Peyer's patch (tissue), 4 donors: ENCODE data around the gene MRPL24. TPM values are rescaled to one million over a fixed set of nuclear protein-coding genes. Genes with fewer than 3 reads are reported as not detected.

Experiments
- DNase-seq, 3 donors: peaks; one replicate each; pipeline ENCODE4 v3.0.0-alpha.2; 2017 to 2019
- H3K27ac ChIP-seq, 4 donors: fragments of 200-600 bp; sonication (generic); one replicate each; pipeline ENCODE4 v1.5.1; 2016 to 2019
- H3K27me3 ChIP-seq, 2 donors: fragments of 200-600 bp; sonication (generic); one replicate each; pipeline ENCODE4 v1.5.1; 2019
- H3K36me3 ChIP-seq, 3 donors: fragments of 200-600 bp; sonication (generic); one replicate each; pipeline ENCODE4 v1.5.1; 2016 to 2019
- H3K4me1 ChIP-seq, 4 donors: fragments of 200-600 bp; sonication (generic); one replicate each; pipeline ENCODE4 v1.5.1; 2016 to 2019
- H3K4me3 ChIP-seq, 4 donors: fragments of 200-600 bp; sonication (generic); 1 replicate in 3 of 4; 2 replicates in 1 of 4; pipeline ENCODE4 v1.5.1; 2016 to 2019; ENCODE audit warnings: mild to moderate bottlenecking in 1 of 4
- H3K9me3 ChIP-seq, 4 donors: fragments of 200-600 bp; sonication (generic); one replicate each; pipeline ENCODE4 v1.5.1; 2016 to 2019; ENCODE audit warnings: mild to moderate bottlenecking in 1 of 4
- POLR2A ChIP-seq, 2 donors: fragments of 450-650 bp; IDR thresholded peaks; one replicate each; pipeline ENCODE4 v1.5.1; 2017; ENCODE audit warnings: antibody characterized with exemption in 2 of 2, mild to moderate bottlenecking in 2 of 2, moderate library complexity in 2 of 2
- total RNA-seq, 4 donors: library from RNA; depleted of rRNA; stranded (reverse); fragments of >200 nt; gene quantifications; one replicate each; pipeline ENCODE4 v1.1.0, GENCODE V29; 2016
- TF ChIP-seq, protein P1 (sequence below), 6 experiments: fragments of 450-650 bp in 4 of 6; fragments of 200-600 bp in 2 of 6; sonication (generic) in 1 of 6; IDR thresholded peaks; one replicate each; pipeline ENCODE4 v1.5.1; 2017 to 2019; ENCODE audit warnings: antibody characterized with exemption in 6 of 6, mild to moderate bottlenecking in 3 of 6, moderate library complexity in 1 of 6

Gene MRPL24
- total RNA-seq, 4 donors from 2014 or later: 15.7 to 35.8 (median 22.0) TPM

DNA sequence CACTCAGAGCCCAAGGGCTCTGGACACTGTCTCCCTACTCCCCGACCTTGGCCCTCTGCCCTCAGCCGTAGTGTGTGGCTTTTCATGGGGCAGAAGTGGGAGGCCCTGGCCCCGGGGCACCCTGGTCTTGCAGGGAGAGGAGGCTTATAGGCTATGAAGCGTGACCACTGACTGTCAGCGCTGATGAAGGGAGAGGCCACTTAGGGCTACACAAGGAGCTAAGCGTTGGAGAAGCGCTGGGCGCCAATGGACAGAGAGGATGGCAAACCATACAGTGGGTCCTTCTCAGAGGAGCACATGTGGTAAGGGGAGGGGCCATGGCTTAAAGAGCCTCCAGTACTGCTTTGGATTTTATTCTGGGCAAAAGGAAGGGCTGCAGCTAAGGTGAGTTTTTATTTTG, 43.4 kb downstream of the MRPL24 start:
- H3K4me1 ChIP-seq: peaks cover 0 to 8% (median 0%) of the 10 kb centered on the region in 4 donors
- no peak for DNase-seq
- no peaks in the 10 kb centered on the region for H3K27me3 ChIP-seq
- no peak overlapping the region for H3K27ac ChIP-seq
- H3K9me3 ChIP-seq: no peaks in the 10 kb centered on the region
- H3K36me3 ChIP-seq: no peaks in the 10 kb centered on the region
- TF ChIP-seq, protein P1, sequence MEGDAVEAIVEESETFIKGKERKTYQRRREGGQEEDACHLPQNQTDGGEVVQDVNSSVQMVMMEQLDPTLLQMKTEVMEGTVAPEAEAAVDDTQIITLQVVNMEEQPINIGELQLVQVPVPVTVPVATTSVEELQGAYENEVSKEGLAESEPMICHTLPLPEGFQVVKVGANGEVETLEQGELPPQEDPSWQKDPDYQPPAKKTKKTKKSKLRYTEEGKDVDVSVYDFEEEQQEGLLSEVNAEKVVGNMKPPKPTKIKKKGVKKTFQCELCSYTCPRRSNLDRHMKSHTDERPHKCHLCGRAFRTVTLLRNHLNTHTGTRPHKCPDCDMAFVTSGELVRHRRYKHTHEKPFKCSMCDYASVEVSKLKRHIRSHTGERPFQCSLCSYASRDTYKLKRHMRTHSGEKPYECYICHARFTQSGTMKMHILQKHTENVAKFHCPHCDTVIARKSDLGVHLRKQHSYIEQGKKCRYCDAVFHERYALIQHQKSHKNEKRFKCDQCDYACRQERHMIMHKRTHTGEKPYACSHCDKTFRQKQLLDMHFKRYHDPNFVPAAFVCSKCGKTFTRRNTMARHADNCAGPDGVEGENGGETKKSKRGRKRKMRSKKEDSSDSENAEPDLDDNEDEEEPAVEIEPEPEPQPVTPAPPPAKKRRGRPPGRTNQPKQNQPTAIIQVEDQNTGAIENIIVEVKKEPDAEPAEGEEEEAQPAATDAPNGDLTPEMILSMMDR (IDR thresholded peaks at IDR 0.05): no peak
- TF ChIP-seq POLR2A (IDR thresholded peaks at IDR 0.05): no peak
- H3K4me3 ChIP-seq: no peak overlapping the region

DNA sequence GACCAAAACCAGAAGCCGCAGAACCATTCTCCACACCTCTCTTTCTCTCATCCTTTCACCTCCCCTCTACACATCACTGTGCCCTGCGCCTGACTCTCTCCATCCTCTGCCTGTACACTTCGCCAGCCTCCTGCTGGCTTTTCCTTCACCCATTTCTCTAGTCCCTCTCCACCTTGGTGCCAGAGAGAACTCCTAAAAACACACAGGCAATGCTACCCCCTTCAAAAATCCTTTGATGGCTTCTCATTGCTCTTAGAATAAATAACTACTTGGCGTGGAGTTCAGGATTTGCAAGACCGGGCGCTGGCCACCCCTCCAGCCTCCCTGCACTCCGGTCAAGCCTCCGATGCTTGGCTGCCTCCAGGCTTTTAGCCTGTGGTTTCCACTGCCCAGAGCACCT, 44.1 kb downstream of the MRPL24 start:
- H3K27me3 ChIP-seq: no peaks in the 10 kb centered on the region
- no peaks in the 10 kb centered on the region for H3K9me3 ChIP-seq
- no peak for DNase-seq
- peaks cover 0 to 10% (median 0%) of the 10 kb centered on the region in 4 donors for H3K4me1 ChIP-seq
- no peak overlapping the region for H3K4me3 ChIP-seq
- H3K27ac ChIP-seq: no peak overlapping the region
- no peaks in the 10 kb centered on the region for H3K36me3 ChIP-seq
- TF ChIP-seq POLR2A (IDR thresholded peaks at IDR 0.05): no peak
- TF ChIP-seq, protein P1 (IDR thresholded peaks at IDR 0.05): no peak

GRCh38 chr1:156694690-156694962, 46.3 kb downstream of the MRPL24 start:
- no peak overlapping the region for H3K27ac ChIP-seq
- no peak overlapping the region for H3K4me3 ChIP-seq
- peaks cover 0 to 8% of the 10 kb centered on the region in 2 donors for H3K27me3 ChIP-seq
- peaks cover 0 to 14% (median 0%) of the 10 kb centered on the region in 4 donors for H3K4me1 ChIP-seq
- no peak for DNase-seq
- TF ChIP-seq POLR2A (IDR thresholded peaks at IDR 0.05): no peak
- TF ChIP-seq, protein P1 (IDR thresholded peaks at IDR 0.05): no peak
- no peaks in the 10 kb centered on the region for H3K9me3 ChIP-seq
- no peaks in the 10 kb centered on the region for H3K36me3 ChIP-seq

DNA sequence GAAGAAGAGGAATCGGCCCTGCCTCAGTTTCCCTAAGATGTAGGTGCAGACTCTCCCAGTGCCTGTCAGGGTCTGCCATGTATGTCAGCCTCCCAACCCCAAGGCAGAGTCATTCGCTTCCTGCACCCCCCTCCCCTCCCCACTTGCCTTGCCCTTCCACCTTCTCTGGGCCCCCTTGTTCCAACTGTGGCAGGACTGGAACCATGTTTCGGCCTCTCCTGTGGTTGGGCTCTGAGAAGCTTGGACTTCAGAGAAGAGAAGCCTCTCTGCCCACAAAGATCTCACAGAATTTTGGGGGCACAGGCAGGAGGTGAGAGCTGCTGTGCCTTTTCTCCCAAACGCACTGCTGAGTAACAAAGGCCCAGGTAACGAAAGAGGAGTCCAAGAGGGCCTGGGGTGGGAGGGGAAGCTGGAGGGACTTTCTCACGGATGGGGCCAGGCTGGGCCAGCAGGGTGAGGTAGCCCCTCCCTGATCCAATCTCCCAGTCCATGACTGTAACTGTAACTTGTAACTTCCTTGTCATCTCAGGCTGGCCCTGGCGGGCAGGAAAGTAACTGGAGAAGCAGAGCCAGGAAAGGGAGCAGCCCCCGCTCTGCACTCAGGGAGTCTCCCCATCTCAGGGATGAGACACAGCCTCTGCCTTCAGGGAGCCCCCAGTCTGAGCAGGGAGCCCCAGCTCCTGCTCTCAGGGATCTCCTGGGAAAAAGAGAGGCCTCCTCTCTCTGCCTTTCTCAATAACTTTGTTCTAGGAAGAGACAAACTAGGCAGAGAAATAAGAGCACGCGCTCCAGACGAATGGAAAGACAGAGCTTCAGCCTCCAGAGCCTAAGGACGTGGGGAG, 46.8 kb downstream of the MRPL24 start:
- no peaks in the 10 kb centered on the region for H3K36me3 ChIP-seq
- no peak for TF ChIP-seq POLR2A (IDR thresholded peaks at IDR 0.05)
- TF ChIP-seq, protein P1 (IDR thresholded peaks at IDR 0.05): no peak
- H3K27ac ChIP-seq: no peak overlapping the region
- H3K4me1 ChIP-seq: peaks cover 0 to 18% (median 1%) of the 10 kb centered on the region in 4 donors
- peaks cover 0 to 8% of the 10 kb centered on the region in 2 donors for H3K27me3 ChIP-seq
- no peak for DNase-seq
- H3K9me3 ChIP-seq: no peaks in the 10 kb centered on the region
- no peak overlapping the region for H3K4me3 ChIP-seq

DNA sequence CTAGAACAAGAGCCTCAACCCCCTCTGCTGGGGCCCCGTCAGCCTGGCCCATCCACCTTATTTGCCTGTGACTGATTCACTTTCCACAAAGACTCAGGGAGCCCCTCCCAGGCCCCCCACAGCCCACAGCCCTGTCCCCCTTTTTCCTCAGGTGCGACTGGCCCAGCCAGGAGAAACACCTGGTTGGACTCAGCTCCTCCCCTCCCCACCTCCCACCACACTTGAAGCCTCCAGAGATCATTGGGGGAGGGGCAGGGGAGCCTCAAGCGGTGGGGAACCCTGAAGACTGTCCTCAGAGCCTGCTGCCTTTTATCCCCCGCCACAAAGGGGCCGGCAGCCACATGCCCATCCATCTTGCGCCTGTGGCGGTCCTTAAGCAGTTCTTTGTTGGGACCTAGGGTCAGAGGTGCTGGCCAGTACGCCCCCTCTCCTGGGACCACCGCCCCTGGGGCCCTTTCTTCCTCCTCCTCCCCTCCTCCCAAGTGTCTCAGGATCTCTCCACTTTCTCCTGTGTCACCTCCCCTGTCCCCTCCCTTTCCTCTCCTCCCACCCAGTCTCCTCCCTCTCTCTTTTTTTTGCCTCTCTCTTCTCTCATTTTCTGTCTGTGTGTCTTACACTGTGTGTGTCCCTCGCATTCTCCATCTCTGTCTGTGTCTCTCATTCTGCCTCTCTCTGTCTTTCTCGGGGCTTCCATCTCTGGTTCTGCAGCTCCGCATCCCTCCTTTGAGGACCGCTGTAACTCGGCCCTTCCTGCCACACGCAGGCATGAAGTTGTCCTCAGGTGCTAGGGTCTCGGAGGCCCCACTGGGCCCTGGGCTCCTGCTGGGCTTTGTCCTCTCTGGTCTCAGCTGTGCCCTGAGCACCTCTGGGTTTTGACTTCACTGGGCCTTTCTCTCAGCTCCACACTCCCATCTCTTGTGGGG, 47.7 kb downstream of the MRPL24 start:
- TF ChIP-seq, protein P1 (IDR thresholded peaks at IDR 0.05): no peak
- TF ChIP-seq POLR2A (IDR thresholded peaks at IDR 0.05): no peak
- H3K4me1 ChIP-seq: peaks cover 0 to 18% (median 1%) of the 10 kb centered on the region in 4 donors
- H3K27me3 ChIP-seq: peaks cover 0 to 8% of the 10 kb centered on the region in 2 donors
- H3K4me3 ChIP-seq: no peak overlapping the region
- no peaks in the 10 kb centered on the region for H3K9me3 ChIP-seq
- H3K36me3 ChIP-seq: no peaks in the 10 kb centered on the region
- DNase-seq: no peak
- H3K27ac ChIP-seq: no peak overlapping the region
